Activated T-helper 1 cell treated with anti-CD3 and anti-CD28 coated beads, Interleukin-2, amount 50 U/mL, for 16 hours (primary cell): ENCODE data around the gene PCSK5.
"Not testable (repeated sequence)": the region's sequence is repeated elsewhere in the genome, so short reads cannot be mapped to it uniquely, and the experiment has no call there.

ENCODE experiments used
- DNase-seq, 2 donors: peaks; one replicate each; pipeline ENCODE4 v3.0.0-alpha.2; 2020; ENCODE audit warnings: low read depth in 1 of 2, low spot score in 1 of 2

The PCSK5 gene

DNA sequence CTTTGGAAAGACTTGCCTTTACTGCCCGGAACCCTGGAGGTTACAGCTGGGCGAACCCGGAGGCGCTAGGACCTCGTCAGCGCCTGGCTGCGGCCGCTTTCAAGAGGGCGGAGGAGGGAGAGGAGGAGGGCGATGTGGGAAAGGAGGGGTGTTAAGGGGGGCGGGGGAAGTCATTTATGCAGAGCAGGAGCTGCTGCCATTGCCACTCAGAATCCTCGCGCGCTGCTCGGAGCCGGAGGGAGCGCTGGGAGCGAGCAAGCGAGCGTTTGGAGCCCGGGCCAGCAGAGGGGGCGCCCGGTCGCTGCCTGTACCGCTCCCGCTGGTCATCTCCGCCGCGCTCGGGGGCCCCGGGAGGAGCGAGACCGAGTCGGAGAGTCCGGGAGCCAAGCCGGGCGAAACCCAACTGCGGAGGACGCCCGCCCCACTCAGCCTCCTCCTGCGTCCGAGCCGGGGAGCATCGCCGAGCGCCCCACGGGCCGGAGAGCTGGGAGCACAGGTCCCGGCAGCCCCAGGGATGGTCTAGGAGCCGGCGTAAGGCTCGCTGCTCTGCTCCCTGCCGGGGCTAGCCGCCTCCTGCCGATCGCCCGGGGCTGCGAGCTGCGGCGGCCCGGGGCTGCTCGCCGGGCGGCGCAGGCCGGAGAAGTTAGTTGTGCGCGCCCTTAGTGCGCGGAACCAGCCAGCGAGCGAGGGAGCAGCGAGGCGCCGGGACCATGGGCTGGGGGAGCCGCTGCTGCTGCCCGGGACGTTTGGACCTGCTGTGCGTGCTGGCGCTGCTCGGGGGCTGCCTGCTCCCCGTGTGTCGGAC lies at the start of gene PCSK5:
TSS of gene PCSK5 (plus strand) at position 202 of the 805 bp plus-strand sequence. CDS start at position 711, 509 bp downstream.
- DNase-seq, result peak; percentile 58 to 68

DNA sequence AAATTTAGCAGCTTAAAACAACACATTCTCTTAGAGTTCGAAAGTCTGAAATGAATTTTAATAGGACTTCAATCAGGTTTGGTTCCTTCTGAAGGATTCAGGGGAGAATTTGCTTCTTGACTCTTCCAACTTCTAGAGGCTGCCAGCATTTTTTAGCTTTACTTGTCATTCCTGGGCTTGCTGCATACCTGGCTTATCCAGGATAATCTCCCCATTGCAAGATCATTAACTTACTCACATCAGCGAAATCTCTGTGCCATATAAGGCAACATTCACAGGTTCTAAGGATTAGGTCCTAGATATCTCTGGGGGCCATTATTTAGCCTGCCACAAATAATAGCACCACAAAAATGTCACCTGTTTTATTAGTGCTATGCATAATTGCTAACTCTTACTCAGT lies 46.2 kb upstream of the PCSK5 start:
- DNase-seq, result no peak

DNA sequence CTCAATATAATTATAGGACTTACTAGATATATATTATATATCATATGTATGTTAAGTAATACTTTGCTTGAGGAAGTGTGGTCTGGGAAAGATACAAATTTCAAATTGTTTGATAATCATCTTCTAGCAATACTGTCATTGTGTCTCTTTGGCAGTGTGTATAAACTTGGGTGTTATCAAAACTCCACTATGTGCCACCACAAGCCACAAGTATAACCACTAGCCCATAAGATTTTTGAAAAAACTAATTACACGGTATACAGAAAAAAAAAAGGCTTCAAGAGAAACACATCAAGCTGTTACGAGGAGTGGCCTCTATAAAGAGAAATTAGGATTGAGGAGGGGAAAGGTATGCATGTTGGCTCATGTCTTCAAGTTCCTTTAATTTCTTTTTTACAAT lies 44.7 kb upstream of the PCSK5 start:
- no peak for DNase-seq

DNA sequence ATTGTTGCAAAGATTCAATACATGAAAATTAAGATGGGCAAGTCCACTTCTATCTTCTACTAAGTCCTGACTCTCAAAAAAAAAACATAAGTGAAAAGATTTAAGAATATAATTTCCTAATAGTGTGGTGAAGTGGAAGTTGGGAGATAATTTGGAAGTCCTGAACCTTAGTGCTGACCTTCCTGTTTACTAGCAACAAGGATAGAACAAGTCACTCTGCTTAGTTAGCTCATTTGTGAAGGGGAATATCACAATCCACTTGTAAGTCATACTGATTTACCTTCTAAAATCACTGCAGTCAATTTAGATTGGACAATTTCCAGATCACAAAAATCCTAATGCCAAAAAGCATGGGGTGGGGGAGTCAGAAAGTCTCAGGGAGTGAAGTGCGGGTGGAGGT lies 43.4 kb upstream of the PCSK5 start:
- no peak for DNase-seq

DNA sequence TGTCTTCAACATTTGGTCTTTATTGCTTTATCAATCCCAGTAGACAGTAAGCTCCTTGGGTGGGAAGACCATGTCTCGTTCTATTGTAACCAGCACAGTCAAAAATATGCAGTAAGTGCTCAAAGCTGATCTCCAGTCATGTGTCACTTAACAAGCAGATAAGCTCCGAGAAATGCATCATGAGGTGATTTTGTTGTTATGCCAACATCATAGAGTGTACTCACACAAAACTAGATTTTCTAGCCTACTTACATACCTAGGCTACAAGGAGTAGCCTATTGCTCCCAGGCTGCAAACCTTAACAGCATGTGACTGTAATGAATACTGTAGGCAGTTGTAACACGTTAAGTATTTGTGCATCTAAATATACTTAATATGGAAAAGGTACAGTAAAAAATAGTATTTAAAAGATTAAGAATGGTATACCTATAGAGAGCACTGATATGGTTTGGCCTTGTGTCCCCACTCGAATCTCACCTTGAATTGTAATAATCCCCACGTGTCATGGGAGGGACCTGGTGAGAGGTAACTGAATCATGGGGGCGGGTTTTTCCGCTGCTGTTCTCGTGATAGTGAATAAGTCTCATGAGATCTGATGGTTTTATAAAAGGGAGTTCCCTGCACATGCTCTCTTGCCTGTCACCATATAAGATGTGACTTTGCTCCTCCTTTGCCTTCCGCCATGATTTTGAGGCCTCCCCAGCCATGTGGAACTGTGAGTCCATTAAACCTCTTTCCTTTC lies 39.8 kb upstream of the PCSK5 start:
- DNase-seq, result no peak

DNA sequence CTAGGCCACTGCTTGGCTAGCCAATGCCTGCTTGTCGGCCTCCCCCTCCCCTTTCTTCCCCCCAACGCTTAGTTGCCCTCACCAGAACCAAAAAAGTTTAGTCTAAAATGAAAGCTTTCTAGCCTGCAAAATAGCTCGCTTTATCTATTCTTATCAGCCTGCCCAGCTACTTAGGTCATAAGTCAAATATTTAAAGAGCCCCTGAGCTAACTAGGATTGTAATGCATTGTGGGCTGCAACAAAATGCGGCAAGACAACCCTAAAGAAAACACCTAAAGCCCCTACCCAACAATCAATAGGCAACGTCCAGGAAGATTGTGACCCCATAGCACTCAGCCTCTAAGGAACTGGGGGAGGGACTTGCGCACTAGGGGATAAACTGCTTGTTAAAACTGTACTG lies 38.6 kb upstream of the PCSK5 start:
- DNase-seq, result no peak

DNA sequence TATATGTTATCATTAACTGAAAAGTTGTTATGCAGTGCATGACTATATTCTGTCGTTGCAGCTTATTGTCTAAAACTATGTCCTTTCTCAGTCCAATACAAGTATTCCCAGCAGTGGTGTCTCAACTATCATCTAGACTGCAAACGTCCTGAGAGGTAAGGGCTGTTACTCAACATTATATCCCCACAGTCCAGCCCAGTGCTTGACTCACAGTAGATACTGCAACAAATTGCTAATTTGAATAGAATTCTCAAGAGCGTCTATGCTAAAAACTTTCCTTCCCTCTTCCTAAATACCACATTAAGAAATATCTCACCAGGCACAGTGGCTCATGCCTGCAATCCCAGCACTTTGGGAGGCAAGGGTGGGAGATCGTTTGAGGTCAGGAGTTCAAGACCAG lies 37.7 kb upstream of the PCSK5 start:
- no peak for DNase-seq

DNA sequence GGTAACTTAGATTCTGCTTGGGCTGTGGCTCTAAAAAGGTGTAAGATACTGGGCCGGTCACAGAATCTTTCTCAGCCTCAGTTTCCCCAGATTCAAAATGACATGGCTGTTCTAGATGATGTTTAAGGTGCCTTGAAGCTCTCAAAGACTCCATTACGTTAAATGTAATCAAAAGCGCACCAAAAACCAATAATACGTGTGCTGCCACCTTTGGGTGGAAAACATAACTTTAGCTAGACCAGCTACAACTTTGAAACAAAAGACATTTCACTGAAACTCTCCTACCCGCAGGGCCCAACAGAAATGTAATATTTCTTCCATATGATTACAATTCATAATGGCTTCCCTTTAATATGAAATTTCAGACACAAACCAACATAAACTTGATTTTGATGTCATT lies 35.0 kb upstream of the PCSK5 start:
- DNase-seq, result no peak

DNA sequence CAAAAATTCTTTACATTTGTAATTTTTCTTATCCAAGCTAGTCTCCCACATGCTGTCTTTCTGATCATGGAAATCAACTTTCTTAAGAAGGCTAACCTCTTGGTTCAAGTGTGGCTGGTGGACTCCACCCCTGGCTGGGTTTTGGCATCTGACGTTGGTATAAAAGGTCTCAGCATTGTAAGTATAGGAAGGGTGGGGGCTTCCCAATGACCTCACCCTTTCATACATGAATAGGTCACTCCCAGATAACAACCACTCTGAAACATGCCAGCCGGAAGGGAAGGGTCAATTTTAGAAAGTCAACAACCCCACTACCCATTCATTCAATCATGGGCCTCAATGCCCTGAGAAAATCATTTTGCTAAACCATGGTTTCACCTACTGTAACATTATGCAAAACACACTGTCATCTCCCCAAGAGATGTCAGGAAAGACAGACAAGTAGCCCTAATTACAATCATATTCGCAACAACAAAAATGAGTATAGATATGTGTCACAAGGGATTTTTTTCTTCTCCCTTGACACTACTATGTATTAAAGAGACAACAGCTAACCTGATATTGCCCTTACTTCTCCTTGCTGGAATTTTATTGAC lies 31.9 kb upstream of the PCSK5 start:
- DNase-seq, result no peak

DNA sequence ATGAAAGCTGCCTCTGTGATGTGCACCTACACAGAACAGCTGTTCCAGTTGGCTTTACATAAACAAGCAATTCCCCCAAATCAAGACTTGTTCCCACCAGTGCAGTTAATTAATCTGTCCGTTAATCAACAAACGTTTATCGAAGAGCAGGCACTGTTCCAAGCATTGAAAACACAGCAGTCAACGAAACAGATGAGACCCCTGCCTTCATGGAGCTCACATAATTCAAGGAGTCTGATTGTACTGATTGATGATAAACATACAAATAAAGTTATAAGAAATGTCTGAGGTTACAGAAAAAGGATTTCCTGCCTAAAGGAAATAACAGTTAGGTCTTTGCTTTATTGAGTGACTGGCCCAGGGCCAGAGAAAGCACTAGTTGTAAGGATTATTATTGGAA lies 26.2 kb upstream of the PCSK5 start:
- DNase-seq, result no peak

DNA sequence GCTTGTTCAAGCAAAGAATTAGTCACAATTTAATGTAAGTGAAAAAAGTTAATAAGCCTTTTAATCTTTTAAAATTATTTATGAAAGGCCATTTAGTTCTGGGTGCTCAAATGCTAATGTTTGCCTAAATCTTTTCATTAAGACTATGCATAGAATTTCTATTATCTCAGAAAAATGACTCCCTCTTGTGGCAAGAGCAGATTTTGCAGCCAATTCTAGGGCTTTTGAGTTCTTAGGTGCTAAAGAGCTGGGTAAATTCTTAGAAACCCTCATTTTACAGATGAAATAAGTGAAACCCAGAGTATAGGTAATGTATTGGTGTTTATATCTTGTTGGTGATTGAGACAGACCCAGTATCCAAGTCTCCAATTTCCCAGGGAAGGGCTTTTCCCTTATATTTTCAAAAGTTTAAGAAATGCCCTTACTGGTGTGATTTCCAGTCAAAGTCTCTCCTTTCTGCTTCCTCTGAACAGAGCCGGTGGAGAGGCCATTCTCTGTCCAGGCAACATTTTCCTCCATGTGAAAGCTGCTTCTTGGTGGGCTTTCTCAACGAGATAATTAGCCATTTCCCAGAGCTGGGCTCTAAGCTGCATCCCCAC lies 24.1 kb upstream of the PCSK5 start:
- no peak for DNase-seq

DNA sequence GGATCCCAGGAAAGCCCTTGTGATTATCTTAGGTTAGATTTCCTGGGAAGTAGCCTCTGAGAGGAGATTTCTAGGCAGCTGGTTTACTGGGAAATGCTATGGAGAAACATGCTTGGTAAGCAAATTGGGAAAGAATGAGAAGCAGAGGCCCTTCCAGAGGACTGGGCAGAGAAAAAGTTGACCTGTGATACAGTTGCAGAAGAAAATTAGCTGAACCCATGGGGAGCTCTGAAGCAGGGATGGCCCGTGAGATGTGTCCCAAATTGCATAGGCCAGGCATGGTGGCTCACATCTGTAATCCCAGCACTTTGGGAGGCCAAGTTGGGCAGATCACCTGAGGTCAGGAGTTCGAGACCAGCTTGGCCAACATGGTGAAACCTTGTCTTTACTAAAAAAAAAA lies 21.9 kb upstream of the PCSK5 start:
- not testable (repeated sequence) for DNase-seq

DNA sequence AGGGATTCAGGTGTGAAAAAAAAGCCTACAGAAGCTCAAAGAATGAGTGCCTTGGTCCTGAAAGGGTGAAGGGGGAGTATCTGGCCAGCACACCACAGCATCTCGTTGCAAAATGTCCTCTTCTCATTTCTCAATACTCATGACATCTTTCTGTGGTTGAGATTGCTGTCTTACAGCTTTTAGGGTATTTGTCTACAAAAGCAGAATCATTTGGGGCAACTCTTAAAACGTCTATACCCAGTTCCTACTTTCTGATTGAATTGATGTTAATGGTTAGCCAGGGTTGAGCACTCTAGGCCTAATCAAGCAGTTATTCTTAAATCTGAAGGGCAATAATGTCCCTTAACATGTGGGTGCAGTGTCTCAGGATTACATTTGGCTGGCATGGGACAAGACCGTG lies 21.2 kb upstream of the PCSK5 start:
- DNase-seq, result no peak

DNA sequence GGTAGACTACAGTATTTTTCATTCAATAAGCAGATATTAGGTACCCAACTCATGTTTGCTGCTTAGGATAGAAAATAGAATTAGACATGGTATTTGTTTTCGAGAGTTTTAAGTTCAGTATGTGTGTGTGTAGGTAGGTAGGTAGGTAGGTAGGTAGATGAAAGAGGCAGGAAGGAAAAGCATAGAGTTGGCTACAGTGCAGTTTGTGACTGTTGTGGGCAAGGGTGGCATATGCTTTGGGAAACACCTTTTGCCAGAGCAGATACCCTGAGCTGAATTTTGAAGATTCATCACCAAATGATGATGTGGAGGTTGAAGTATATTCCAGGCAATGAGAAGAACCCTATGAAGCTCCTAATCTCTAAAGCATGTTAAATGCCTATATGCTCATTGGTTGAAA lies 20.0 kb upstream of the PCSK5 start:
- DNase-seq, result no peak

DNA sequence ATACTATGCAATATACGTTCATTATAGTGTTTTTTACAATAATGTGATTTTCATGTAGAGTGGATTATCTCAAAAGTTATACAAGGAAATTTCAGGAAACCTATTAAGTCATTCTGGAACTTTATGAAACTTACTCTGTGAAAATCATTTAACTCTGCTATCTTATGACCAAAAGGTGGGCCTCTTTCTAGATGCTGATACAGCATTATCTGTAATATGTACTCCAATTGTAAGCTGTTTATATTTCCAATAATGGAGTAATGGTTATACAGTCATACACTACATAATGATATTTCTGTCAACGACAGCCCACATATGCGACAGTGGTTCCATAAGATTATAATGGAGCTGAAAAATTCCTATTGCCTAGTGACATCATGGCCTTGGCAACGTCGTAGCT lies 18.8 kb upstream of the PCSK5 start:
- DNase-seq, result no peak

DNA sequence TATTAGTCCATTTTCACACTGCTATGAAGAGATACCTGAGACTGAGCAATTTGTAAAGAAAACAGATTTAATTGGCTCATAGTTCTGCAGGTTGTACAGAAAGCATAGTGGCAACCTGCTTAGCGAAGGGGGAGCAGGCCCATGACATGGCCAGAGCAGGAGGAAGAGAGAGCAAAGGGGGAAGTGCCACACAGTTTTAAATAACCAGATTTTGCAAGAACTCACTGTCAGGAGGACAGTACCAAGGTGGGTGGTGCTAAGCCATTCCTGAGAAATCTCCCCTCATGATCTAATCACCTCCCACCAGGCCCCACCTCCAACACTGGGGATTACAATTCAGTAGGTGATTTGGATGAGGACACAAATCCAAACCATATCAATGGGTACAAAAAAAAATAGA lies 16.8 kb upstream of the PCSK5 start:
- DNase-seq, result no peak

DNA sequence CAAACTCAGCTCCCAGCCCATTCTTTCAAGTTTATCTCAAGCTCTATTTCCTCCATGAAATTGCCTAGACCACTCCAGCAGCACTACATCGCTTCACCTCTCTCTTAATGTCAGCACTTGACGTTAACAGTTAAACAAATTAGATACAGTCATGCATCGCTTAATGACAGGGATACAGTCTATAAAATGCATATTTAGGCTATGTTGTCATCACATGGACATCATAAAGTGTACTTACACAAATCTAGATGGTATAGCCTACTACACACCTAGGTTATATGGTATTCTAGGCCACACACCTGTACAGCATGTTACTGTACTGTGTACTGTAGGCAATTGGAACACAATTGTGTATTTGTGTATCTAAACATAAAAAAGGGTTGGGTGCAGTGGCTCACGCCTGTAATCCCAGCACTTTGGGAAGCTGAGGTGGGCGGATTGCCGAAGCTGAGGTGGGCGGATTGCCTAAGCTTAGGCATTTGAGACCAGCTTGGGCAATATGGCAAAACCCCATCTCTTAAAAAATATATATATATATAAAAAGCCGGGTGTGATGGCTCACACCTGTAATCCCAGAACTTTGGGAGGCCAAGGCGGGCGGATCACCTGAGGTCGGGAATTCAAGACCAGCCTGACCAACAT lies 13.4 kb upstream of the PCSK5 start:
- no peak for DNase-seq

DNA sequence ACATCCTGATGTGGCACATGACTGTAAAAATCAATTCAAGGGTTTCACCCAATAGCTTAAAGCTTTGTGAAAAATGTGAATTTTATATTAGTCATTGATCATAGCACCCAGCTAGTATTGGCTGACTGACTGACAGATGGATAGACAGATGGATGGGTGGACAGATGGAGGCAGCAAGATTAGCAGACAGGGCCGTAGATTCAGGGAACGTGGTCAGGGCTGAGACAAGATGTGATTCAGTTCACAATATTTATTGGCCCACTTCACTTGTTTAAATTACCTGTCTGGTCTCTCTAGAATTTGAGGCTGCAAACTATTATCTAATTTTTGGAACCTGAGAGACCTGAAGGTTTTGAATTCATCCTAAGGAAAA lies 12.0 kb upstream of the PCSK5 start:
- DNase-seq, result no peak

DNA sequence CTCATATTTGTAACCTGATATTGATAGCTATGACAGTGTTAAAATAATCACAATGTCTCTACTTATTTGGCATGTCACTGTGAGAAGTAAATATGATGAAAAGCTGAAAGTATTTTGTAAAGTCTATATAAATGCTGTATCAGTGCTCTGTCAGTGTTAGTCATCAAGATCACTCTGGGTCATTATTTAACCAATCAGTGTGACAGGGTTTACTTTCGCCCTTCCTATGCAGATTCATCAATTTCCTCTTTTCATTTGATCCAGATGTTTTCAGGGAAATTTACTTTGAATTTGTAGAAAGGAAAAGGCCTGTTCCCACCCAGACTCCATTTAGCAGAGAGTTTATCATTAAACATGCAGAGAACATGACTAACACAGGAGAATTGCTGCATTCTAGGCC lies 9.9 kb upstream of the PCSK5 start:
- DNase-seq, result no peak

DNA sequence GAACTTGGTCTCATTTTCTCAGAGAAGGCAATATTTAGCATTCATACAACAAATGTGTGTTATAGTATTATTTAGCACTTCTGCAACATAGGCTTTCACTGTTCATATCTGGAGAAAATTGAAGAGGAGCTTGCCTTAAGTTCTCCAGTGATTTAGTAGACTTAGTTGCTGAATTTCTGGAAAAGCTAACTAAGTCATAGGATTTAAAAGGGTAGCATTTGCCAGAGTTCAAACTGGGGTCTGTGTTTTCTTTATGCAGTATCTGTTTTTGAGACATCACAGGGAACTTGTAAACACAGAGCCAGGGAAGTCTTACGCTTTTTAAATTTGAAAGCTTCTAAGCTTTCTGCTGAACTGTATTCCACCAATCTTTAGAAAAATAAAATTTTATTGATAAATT lies 8.7 kb upstream of the PCSK5 start:
- no peak for DNase-seq

DNA sequence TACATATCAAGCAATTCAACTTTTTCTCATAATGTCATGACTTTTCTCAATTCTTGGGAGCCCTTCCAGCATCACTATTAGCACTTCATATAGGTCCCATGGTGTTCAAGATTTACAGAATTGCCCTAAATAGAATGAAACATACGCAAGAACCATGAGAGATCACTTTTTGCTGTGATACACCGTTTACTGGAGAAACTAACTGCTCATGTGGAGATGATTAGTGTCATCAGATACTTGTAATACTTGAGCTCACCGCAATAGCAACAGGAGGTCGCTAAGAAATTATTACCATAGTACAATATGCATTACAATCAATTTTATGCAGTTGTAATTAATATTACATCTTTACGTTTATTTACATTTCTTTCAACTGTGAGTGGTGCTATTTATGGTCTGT lies 4.8 kb upstream of the PCSK5 start:
- no peak for DNase-seq

DNA sequence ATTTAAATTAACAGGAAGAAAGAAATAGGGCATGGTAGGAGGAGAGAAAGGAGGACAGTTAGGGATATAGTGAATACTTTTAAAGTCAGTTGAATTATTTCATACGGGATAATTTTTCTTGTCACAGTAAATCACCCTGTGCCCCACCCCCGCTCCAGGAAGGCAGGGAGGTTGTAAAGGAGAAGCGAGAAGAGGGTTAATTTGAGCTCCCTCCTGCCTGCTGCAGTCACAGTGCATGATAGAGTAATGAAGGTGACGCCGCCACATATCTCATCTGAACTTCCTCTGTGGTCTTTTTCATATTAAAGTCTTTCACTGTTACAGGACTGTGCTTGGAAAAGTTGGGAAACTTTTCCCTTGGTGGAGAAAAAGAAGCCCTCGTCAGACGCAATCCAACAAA lies 896 bp upstream of the PCSK5 start:
- no peak for DNase-seq
